Activated naive CD4-positive, alpha-beta T cell treated with anti-CD3 and anti-CD28 coated beads, Interleukin-2, amount 50 U/mL, for 24 hours (primary cell): Measurements from ENCODE around the gene JAZF1.

Experiments
- H3K27ac Mint-ChIP-seq: one replicate; pipeline ENCODE4 v1.8.0; 2021; ENCODE audit warnings: mild to moderate bottlenecking, mixed read lengths
- H3K27me3 Mint-ChIP-seq: one replicate; pipeline ENCODE4 v1.8.0; 2021; ENCODE audit warnings: mixed read lengths
- H3K36me3 Mint-ChIP-seq: one replicate; pipeline ENCODE4 v1.8.0; 2021; ENCODE audit warnings: mixed read lengths
- H3K4me1 Mint-ChIP-seq: one replicate; pipeline ENCODE4 v1.8.0; 2021; ENCODE audit warnings: mixed read lengths
- H3K4me3 Mint-ChIP-seq: one replicate; pipeline ENCODE4 v1.8.0; 2021; ENCODE audit warnings: mild to moderate bottlenecking, mixed read lengths
- H3K9me3 Mint-ChIP-seq: one replicate; pipeline ENCODE4 v1.8.0; 2021; ENCODE audit warnings: mixed read lengths

Gene JAZF1

GRCh38 chr7:28180364-28181147 lies at the start of gene JAZF1:
TSS of gene JAZF1 (minus strand) at chr7:28180795.
- peak within 1 kb of the TSS; percentile 96 for H3K27ac Mint-ChIP-seq
- H3K36me3 Mint-ChIP-seq = peaks cover 4% of the 10 kb centered on the region
- no peaks in the 10 kb centered on the region for H3K9me3 Mint-ChIP-seq
- H3K4me1 Mint-ChIP-seq = peaks cover 41% of the 10 kb centered on the region
- peak within 1 kb of the TSS; percentile 93 for H3K4me3 Mint-ChIP-seq
- H3K27me3 Mint-ChIP-seq = no peaks in the 10 kb centered on the region

GRCh38 chr7:28230261-28230660 lies 49.7 kb upstream of the JAZF1 start:
- Mint-ChIP-seq H3K27ac (no peak overlapping the region), H3K4me1 (no peaks in the 10 kb centered on the region), H3K27me3 (peaks cover 2% of the 10 kb centered on the region), H3K36me3 (no peaks in the 10 kb centered on the region), H3K9me3 (no peaks in the 10 kb centered on the region), H3K4me3 (no peak overlapping the region)

GRCh38 chr7:28228396-28228795 lies 47.8 kb upstream of the JAZF1 start:
- H3K36me3 Mint-ChIP-seq = no peaks in the 10 kb centered on the region
- no peaks in the 10 kb centered on the region for H3K4me1 Mint-ChIP-seq
- H3K4me3 Mint-ChIP-seq = no peak overlapping the region
- H3K27ac Mint-ChIP-seq = no peak overlapping the region
- H3K9me3 Mint-ChIP-seq = no peaks in the 10 kb centered on the region
- no peaks in the 10 kb centered on the region for H3K27me3 Mint-ChIP-seq

GRCh38 chr7:28226003-28226402 lies 45.4 kb upstream of the JAZF1 start:
- no peaks in the 10 kb centered on the region for H3K36me3 Mint-ChIP-seq
- H3K27me3 Mint-ChIP-seq = no peaks in the 10 kb centered on the region
- H3K4me1 Mint-ChIP-seq = no peaks in the 10 kb centered on the region
- no peak overlapping the region for H3K4me3 Mint-ChIP-seq
- H3K9me3 Mint-ChIP-seq = no peaks in the 10 kb centered on the region
- no peak overlapping the region for H3K27ac Mint-ChIP-seq

GRCh38 chr7:28225576-28225975 lies 45.0 kb upstream of the JAZF1 start:
- Mint-ChIP-seq H3K4me3 (no peak overlapping the region), H3K4me1 (no peaks in the 10 kb centered on the region), H3K36me3 (no peaks in the 10 kb centered on the region), H3K27ac (no peak overlapping the region), H3K27me3 (no peaks in the 10 kb centered on the region), H3K9me3 (no peaks in the 10 kb centered on the region)

GRCh38 chr7:28224675-28225074 lies 44.1 kb upstream of the JAZF1 start:
- Mint-ChIP-seq H3K4me1 (no peaks in the 10 kb centered on the region), H3K4me3 (no peak overlapping the region), H3K36me3 (no peaks in the 10 kb centered on the region), H3K27ac (no peak overlapping the region), H3K27me3 (no peaks in the 10 kb centered on the region), H3K9me3 (no peaks in the 10 kb centered on the region)

- Mint-ChIP-seq H3K27me3 (no peaks in the 10 kb centered on the region), H3K4me1 (no peaks in the 10 kb centered on the region), H3K9me3 (no peaks in the 10 kb centered on the region), H3K27ac (no peak overlapping the region), H3K4me3 (no peak overlapping the region), H3K36me3 (no peaks in the 10 kb centered on the region)
Measured at GRCh38 chr7:28224172-28224571, 43.6 kb upstream of the JAZF1 start.

GRCh38 chr7:28222636-28223035 lies 42.0 kb upstream of the JAZF1 start:
- no peaks in the 10 kb centered on the region for H3K9me3 Mint-ChIP-seq
- H3K27ac Mint-ChIP-seq = no peak overlapping the region
- no peaks in the 10 kb centered on the region for H3K36me3 Mint-ChIP-seq
- no peak overlapping the region for H3K4me3 Mint-ChIP-seq
- no peaks in the 10 kb centered on the region for H3K27me3 Mint-ChIP-seq
- no peaks in the 10 kb centered on the region for H3K4me1 Mint-ChIP-seq

- Mint-ChIP-seq H3K27ac (no peak overlapping the region), H3K27me3 (peaks cover 2% of the 10 kb centered on the region), H3K36me3 (no peaks in the 10 kb centered on the region), H3K4me3 (no peak overlapping the region), H3K9me3 (no peaks in the 10 kb centered on the region), H3K4me1 (no peaks in the 10 kb centered on the region)
Measured at GRCh38 chr7:28219793-28220192, 39.2 kb upstream of the JAZF1 start.

- Mint-ChIP-seq H3K36me3 (no peaks in the 10 kb centered on the region), H3K9me3 (no peaks in the 10 kb centered on the region)
Measured at GRCh38 chr7:28217143-28217542, 36.5 kb upstream of the JAZF1 start.

GRCh38 chr7:28211006-28211405 lies 30.4 kb upstream of the JAZF1 start:
- peaks cover 2% of the 10 kb centered on the region for H3K27me3 Mint-ChIP-seq
- no peak overlapping the region for H3K4me3 Mint-ChIP-seq
- peaks cover 12% of the 10 kb centered on the region for H3K9me3 Mint-ChIP-seq
- peaks cover 10% of the 10 kb centered on the region for H3K36me3 Mint-ChIP-seq
- H3K27ac Mint-ChIP-seq = peak overlapping the region; percentile 66
- H3K4me1 Mint-ChIP-seq = peaks cover 43% of the 10 kb centered on the region

More at GRCh38 chr7:28217143-28217542, 36.5 kb upstream of the JAZF1 start:
- Mint-ChIP-seq H3K27me3 (peaks cover 2% of the 10 kb centered on the region), H3K27ac (no peak overlapping the region), H3K4me1 (no peaks in the 10 kb centered on the region), H3K4me3 (no peak overlapping the region)

- Mint-ChIP-seq H3K27me3 (no peaks in the 10 kb centered on the region), H3K4me3 (no peak overlapping the region), H3K9me3 (peaks cover 12% of the 10 kb centered on the region), H3K36me3 (peaks cover 10% of the 10 kb centered on the region), H3K4me1 (peaks cover 43% of the 10 kb centered on the region), H3K27ac (no peak overlapping the region)
Measured at GRCh38 chr7:28208506-28208905, 27.9 kb upstream of the JAZF1 start.

GRCh38 chr7:28207486-28208158 lies 27.0 kb upstream of the JAZF1 start:
- peaks cover 12% of the 10 kb centered on the region for H3K9me3 Mint-ChIP-seq
- H3K4me3 Mint-ChIP-seq = peak overlapping the region; percentile 0
- peak overlapping the region; percentile 24 for H3K27ac Mint-ChIP-seq
- peaks cover 10% of the 10 kb centered on the region for H3K36me3 Mint-ChIP-seq
- no peaks in the 10 kb centered on the region for H3K27me3 Mint-ChIP-seq
- H3K4me1 Mint-ChIP-seq = peaks cover 43% of the 10 kb centered on the region

- H3K4me1 Mint-ChIP-seq = peaks cover 29% of the 10 kb centered on the region
- no peak overlapping the region for H3K27ac Mint-ChIP-seq
- no peak overlapping the region for H3K4me3 Mint-ChIP-seq
- peaks cover 3% of the 10 kb centered on the region for H3K27me3 Mint-ChIP-seq
- peaks cover 7% of the 10 kb centered on the region for H3K9me3 Mint-ChIP-seq
- peaks cover 10% of the 10 kb centered on the region for H3K36me3 Mint-ChIP-seq
Measured at GRCh38 chr7:28205506-28205905, 24.9 kb upstream of the JAZF1 start.

- Mint-ChIP-seq H3K4me3 (no peak overlapping the region), H3K27ac (no peak overlapping the region), H3K4me1 (peaks cover 21% of the 10 kb centered on the region), H3K27me3 (peaks cover 3% of the 10 kb centered on the region), H3K9me3 (peaks cover 7% of the 10 kb centered on the region), H3K36me3 (peaks cover 4% of the 10 kb centered on the region)
Measured at GRCh38 chr7:28203508-28204240, 23.1 kb upstream of the JAZF1 start.

GRCh38 chr7:28202222-28202621 lies 21.6 kb upstream of the JAZF1 start:
- no peak overlapping the region for H3K27ac Mint-ChIP-seq
- H3K4me1 Mint-ChIP-seq = peaks cover 11% of the 10 kb centered on the region

More at GRCh38 chr7:28202222-28202621, 21.6 kb upstream of the JAZF1 start:
- Mint-ChIP-seq H3K4me3 (no peak overlapping the region), H3K27me3 (peaks cover 3% of the 10 kb centered on the region), H3K9me3 (peaks cover 7% of the 10 kb centered on the region), H3K36me3 (peaks cover 4% of the 10 kb centered on the region)
